Neutrophil (primary cell): ENCODE results near the gene ARID5B.

Experiments used
- H3K27ac ChIP-seq: fragments of 200-600 bp; sonication (generic); 2 replicates; pipeline ENCODE4 v1.5.1; 2016; ENCODE audit warnings: mild to moderate bottlenecking, moderate library complexity
- H3K27me3 ChIP-seq: fragments of 200-600 bp; sonication (generic); 2 replicates; pipeline ENCODE4 v1.6.0; 2016; ENCODE audit warnings: mild to moderate bottlenecking
- H3K36me3 ChIP-seq: fragments of 200-600 bp; sonication (generic); 2 replicates; pipeline ENCODE4 v1.5.1; 2017
- H3K4me1 ChIP-seq, 2 experiments: fragments of 200-600 bp in 1 of 2; sonication (generic) in 1 of 2; 1 replicate in 1 of 2; 2 replicates in 1 of 2; pipeline versions ENCODE4 v1.5.1 to v1.6.1; 2013 to 2016; ENCODE audit warnings: low read depth in 1 of 2, low read length in 1 of 2, mild to moderate bottlenecking in 1 of 2, moderate library complexity in 1 of 2; ENCODE audit not compliant: control insufficient read depth in 1 of 2, insufficient read depth in 1 of 2
- H3K4me3 ChIP-seq, 2 experiments: fragments of 200-600 bp in 1 of 2; sonication (generic) in 1 of 2; 1 replicate in 1 of 2; 2 replicates in 1 of 2; pipeline ENCODE4 v1.5.1; 2013 to 2016; ENCODE audit warnings: low read depth in 1 of 2, low read length in 1 of 2, mild to moderate bottlenecking in 1 of 2, moderate library complexity in 1 of 2
- H3K9me3 ChIP-seq: fragments of 200-600 bp; sonication (generic); 2 replicates; pipeline ENCODE4 v1.5.1; 2016
- TF ChIP-seq, protein P1 (sequence below): fragments of 200-600 bp; sonication (generic); IDR thresholded peaks from 2 replicates; pipeline ENCODE4 v1.5.1; 2016; ENCODE audit warnings: antibody characterized with exemption

Gene ARID5B

DNA sequence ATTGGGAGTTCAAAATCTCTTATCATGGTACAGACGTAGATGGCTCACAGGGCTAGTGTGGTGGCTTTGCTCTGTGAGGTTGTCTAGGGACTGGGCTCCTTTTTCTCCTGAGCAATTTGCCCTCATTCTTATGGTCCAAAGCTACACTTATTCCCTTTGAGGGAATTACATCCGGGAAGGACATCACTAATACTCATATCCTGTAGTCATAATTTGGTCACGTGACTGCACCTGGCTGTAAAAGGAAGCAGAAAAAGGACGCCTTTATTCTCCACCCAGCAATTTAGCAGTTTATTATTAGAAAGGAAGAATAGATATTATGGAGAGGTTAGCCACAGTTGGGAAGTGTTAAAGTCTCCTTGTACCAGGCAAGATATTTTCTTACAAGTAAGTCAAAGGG, 28.1 kb downstream of the ARID5B start:
- Histone ChIP-seq H3K27ac (no peak overlapping the region), H3K36me3 (no peaks in the 10 kb centered on the region), H3K27me3 (no peaks in the 10 kb centered on the region), H3K9me3 (no peaks in the 10 kb centered on the region), H3K4me1 (no peaks in the 10 kb centered on the region), H3K4me3 (no peak overlapping the region)
- TF ChIP-seq, protein P1, sequence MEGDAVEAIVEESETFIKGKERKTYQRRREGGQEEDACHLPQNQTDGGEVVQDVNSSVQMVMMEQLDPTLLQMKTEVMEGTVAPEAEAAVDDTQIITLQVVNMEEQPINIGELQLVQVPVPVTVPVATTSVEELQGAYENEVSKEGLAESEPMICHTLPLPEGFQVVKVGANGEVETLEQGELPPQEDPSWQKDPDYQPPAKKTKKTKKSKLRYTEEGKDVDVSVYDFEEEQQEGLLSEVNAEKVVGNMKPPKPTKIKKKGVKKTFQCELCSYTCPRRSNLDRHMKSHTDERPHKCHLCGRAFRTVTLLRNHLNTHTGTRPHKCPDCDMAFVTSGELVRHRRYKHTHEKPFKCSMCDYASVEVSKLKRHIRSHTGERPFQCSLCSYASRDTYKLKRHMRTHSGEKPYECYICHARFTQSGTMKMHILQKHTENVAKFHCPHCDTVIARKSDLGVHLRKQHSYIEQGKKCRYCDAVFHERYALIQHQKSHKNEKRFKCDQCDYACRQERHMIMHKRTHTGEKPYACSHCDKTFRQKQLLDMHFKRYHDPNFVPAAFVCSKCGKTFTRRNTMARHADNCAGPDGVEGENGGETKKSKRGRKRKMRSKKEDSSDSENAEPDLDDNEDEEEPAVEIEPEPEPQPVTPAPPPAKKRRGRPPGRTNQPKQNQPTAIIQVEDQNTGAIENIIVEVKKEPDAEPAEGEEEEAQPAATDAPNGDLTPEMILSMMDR = no peak

DNA sequence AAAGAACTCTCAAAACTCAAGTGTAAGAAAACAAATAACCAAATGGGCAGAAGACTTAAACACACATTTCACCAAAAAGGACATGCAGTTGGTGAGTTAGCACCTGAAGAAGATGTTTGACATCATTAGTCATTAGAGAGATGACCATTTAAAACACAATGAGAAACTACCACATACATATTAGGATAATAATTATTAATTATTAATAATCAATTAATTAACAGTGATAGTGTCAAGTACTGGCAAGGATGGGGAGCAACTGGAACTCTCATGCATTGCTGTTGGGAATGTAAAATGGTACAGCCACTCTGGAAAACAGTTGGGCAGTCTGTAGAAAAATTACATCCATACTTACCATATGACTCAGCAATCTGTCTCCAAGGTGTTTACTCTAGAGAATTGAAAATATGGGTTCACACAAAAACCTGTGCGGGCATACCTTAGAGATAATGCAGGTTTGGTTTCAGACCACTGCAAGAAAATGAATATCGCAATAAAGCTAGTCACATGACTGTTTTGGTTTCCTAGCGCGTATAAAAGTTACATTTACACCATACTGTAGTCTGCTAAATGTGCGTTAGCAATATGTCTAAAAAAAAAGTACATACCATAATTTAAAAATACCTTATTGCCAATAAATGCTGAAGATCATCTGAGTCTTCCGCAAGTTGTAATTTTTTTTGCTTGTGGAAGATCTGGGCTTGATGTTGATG, 30.3 kb downstream of the ARID5B start:
- TF ChIP-seq, protein P1 = no peak
- Histone ChIP-seq H3K27ac (no peak overlapping the region), H3K36me3 (no peaks in the 10 kb centered on the region), H3K9me3 (no peaks in the 10 kb centered on the region), H3K4me3 (no peak overlapping the region), H3K27me3 (no peaks in the 10 kb centered on the region), H3K4me1 (no peaks in the 10 kb centered on the region)

DNA sequence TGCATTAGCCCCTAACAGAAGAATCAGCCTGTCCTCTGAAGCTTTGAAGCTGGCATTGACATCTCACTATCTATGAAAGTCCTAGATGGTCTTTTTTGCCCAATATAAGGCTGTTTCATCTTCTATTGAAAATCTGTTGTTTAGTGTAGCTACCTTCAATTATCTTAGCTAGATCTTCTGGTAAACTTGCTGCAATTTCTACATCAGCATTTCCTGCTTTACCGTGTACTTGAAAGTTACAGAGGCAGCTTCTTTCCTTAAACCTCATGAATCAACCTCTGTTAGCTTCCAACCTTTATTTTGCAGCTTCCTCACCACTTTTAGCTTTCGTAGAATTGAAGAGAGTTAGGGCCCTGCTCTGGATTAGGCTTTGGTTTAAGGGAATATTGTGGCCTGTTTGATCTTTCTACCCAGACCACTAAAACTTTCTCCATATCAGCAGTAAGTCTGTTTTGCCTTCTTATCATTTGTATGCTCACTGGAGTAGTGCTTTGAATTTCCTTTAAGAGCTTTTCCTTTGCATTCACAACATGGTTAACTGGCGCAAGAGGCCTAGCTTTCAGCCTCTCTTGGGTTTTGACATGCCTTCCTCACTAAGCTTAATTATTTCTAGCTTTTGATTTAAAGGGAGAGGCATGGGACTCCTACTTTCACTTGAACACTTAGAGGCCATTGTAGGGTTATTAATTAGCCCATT, 32.5 kb downstream of the ARID5B start:
- Histone ChIP-seq H3K4me1 (no peaks in the 10 kb centered on the region), H3K4me3 (no peak overlapping the region), H3K36me3 (no peaks in the 10 kb centered on the region), H3K27me3 (no peaks in the 10 kb centered on the region), H3K27ac (no peak overlapping the region), H3K9me3 (no peaks in the 10 kb centered on the region)
- TF ChIP-seq, protein P1 = no peak

DNA sequence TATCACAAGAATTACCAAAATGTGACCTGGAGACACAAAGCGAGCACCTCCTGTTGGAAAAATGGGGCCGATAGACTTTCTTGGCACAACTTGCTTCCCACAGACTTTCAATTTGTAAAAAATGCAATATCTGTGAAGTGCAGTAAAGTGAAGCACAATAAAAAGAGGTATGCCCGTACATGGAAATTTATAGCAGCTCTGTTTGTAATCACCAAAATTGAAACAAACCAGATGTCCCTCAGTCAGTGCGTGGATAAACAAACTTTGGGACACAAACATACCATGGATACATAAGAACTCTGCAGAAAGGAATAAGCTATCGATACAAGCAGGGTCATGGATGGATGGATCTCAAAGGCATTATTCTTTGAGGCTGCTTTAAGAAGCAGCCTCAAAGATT, 33.6 kb downstream of the ARID5B start:
- TF ChIP-seq, protein P1 = no peak
- no peak overlapping the region for H3K27ac ChIP-seq
- no peak overlapping the region for H3K4me3 ChIP-seq
- H3K27me3 ChIP-seq = no peaks in the 10 kb centered on the region
- no peaks in the 10 kb centered on the region for H3K9me3 ChIP-seq
- H3K4me1 ChIP-seq = no peaks in the 10 kb centered on the region
- H3K36me3 ChIP-seq = no peaks in the 10 kb centered on the region

DNA sequence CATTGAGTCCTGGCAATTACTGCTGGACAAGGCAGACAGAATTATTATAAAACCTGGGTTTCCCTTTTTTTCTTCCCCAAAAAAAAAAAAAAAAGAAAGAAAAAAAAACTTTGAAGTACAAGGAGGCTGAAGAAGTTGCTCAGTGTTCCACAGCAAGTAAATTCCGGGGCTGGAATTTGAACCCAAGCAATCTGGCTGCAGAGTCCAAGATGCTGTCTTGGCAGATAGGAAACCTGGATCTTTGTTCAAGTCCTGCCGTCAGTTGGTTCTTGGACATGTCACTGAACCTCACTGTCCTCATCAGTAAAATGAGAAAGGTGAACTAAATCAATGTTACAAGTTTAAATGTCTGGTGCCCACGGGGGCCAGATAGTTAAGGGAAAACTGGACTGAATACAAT, 35.3 kb downstream of the ARID5B start:
- H3K27ac ChIP-seq = no peak overlapping the region
- no peaks in the 10 kb centered on the region for H3K9me3 ChIP-seq
- H3K27me3 ChIP-seq = no peaks in the 10 kb centered on the region
- TF ChIP-seq, protein P1 = no peak
- H3K4me3 ChIP-seq = no peak overlapping the region
- H3K36me3 ChIP-seq = no peaks in the 10 kb centered on the region
- H3K4me1 ChIP-seq = peaks cover 9% of the 10 kb centered on the region in 2 experiments
